Fibroblast of lung (primary cell): ENCODE data around the gene ALG8. TPM values are rescaled to one million over a fixed set of nuclear protein-coding genes. Genes with fewer than 3 reads are reported as not detected.
A peak's percentile ranks its signal among the peaks of the same experiment; 100 is the strongest.

Experiments used
- DNase-seq, 2 donors: peaks; one replicate each; pipeline versions ENCODE4 v3.0.0 to v3.0.0-alpha.2; 2010; ENCODE audit warnings: low read depth in 2 of 2
- H2AFZ ChIP-seq: 2 replicates; pipeline ENCODE4 v1.5.1; 2012; ENCODE audit warnings: low read length, control low read depth, inconsistent platforms
- H3K27ac ChIP-seq: 2 replicates; pipeline ENCODE4 v1.5.1; 2011; ENCODE audit warnings: low read length, control low read depth; ENCODE audit not compliant: insufficient read depth
- H3K27me3 ChIP-seq: 2 replicates; pipeline ENCODE4 v1.5.1; 2011; ENCODE audit warnings: mild to moderate bottlenecking, low read length; ENCODE audit not compliant: control insufficient read depth, insufficient read depth
- H3K36me3 ChIP-seq: 2 replicates; pipeline ENCODE4 v1.5.1; 2011; ENCODE audit warnings: low read length; ENCODE audit not compliant: control insufficient read depth, insufficient read depth
- H3K4me1 ChIP-seq: 2 replicates; pipeline ENCODE4 v1.5.1; 2011; ENCODE audit warnings: low read length; ENCODE audit not compliant: control insufficient read depth, insufficient read depth; ENCODE audit errors: extremely low read depth
- H3K4me2 ChIP-seq: 2 replicates; pipeline ENCODE4 v1.5.1; 2011; ENCODE audit warnings: low read length, control low read depth; ENCODE audit not compliant: insufficient read depth; ENCODE audit errors: extremely low read depth
- H3K4me3 ChIP-seq, 4 experiments: fragments of 200-600 bp in 1 of 4; sonication (generic) in 1 of 4; replicated peaks in 1 of 4; 2 replicates each; pipeline ENCODE4 v1.5.1; 2011 to 2016; ENCODE audit warnings: low read length in 4 of 4, low read depth in 3 of 4, mild to moderate bottlenecking in 3 of 4, control low read depth in 2 of 4, inconsistent platforms in 1 of 4, mixed read lengths in 1 of 4; ENCODE audit not compliant: insufficient read depth in 1 of 4; ENCODE audit errors: control extremely low read depth in 1 of 4
- H3K79me2 ChIP-seq: 2 replicates; pipeline ENCODE4 v1.5.1; 2012; ENCODE audit warnings: mild to moderate bottlenecking, low read length, inconsistent platforms; ENCODE audit not compliant: control insufficient read depth, insufficient read depth
- H3K9ac ChIP-seq: 2 replicates; pipeline ENCODE4 v1.5.1; 2011; ENCODE audit warnings: mild to moderate bottlenecking, low read length, control low read depth; ENCODE audit not compliant: insufficient read depth
- H3K9me3 ChIP-seq: 2 replicates; pipeline ENCODE4 v1.5.1; 2012; ENCODE audit warnings: low read depth, low read length; ENCODE audit not compliant: control insufficient read depth, insufficient read depth
- H4K20me1 ChIP-seq: 2 replicates; pipeline ENCODE4 v1.5.1; 2011; ENCODE audit warnings: low read length; ENCODE audit not compliant: control insufficient read depth, insufficient read depth; ENCODE audit errors: extremely low read depth
- CTCF ChIP-seq, 2 donors: IDR thresholded peaks in 1 of 2; conservative IDR thresholded peaks in 1 of 2; 1 replicate in 1 of 2; 2 replicates in 1 of 2; pipeline ENCODE4 v1.5.1; 2011 to 2012; ENCODE audit warnings: low read length in 2 of 2, control low read depth in 1 of 2, inconsistent platforms in 1 of 2, low read depth in 1 of 2, mild to moderate bottlenecking in 1 of 2
- EZH2 ChIP-seq: IDR thresholded peaks from 2 replicates; pipeline ENCODE4 v1.5.1; 2012; ENCODE audit warnings: low read length, control low read depth, mild to moderate bottlenecking; ENCODE audit errors: missing control alignments
- polyA plus RNA-seq, 2 donors: library from polyadenylated mRNA; depleted of rRNA in 1 of 2; stranded (reverse) in 1 of 2; unstranded in 1 of 2; fragments of >200 nt; gene quantifications; 2 replicates each; pipeline ENCODE4 v1.2.1, GENCODE V29; 2011 to 2012; ENCODE audit warnings: missing spikeins in 1 of 2
- total RNA-seq: library from RNA; depleted of rRNA; stranded (reverse); fragments of >200 nt; gene quantifications from 2 replicates; pipeline ENCODE4 v1.2.1, GENCODE V29; 2014

The ALG8 gene
- total and polyA plus RNA-seq, 2 donors (not counting 1 experiment from before 2014, with no cell fraction given) = 33.7 to 49.6 TPM

DNA sequence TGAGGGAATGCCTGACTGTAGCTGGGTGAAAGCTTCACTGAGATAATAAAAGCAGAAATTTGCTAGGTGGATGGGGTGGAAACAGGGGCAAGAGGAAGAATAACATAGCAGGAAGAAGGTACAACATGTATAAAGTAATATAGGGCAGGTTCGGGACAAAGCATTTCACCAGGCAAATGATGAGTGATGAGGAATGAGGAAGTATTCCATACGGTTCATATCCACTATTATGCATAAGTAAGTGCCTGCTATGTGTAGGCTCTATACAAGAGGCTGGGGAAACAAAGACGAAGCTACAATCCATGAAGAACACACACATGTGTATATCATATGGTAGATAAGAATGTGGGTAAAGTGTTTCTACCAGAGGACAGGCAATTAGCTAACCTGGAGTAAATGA is 67.7 kb downstream of the ALG8 start:
- Histone ChIP-seq H3K9ac (no peak overlapping the region), H3K4me3 (no peak overlapping the region), H3K9me3 (no peaks in the 10 kb centered on the region), H3K4me2 (no peak overlapping the region), H3K79me2 (peaks cover 36% of the 10 kb centered on the region), H3K27me3 (no peaks in the 10 kb centered on the region), H2AFZ (no peak overlapping the region), H3K27ac (no peak overlapping the region), H3K4me1 (no peaks in the 10 kb centered on the region), H4K20me1 (no peaks in the 10 kb centered on the region), H3K36me3 (peaks cover 6% of the 10 kb centered on the region)
- TF ChIP-seq EZH2 (no peak), CTCF (conservative IDR thresholded peaks at IDR 0.05 in 1 of 2, IDR thresholded peaks at IDR 0.05 in 1 of 2; ENCODE audit: low read depth in 1 of 2, low read length in 2 of 2) (no peak)
- DNase-seq = no peak

DNA sequence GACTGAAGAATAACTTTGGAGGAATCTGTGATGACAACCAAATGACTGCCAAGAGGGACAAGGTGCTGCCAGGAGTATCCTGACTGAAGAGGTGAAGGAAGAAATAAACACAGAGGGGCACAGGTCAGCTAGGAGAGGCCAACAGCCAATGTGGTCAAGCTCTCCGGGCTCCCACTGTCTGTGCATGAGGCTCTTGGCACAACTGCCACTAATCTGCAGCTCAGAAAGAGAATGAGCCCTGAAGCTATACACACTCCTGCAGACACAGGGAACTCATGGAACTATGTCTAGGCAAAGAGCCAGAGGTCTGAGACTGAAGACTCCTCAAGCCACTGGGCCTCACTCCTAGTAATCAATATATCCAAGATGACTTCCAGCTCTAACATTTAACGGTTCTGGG is 68.8 kb downstream of the ALG8 start:
- no peak overlapping the region for H3K4me3 ChIP-seq
- H3K27ac ChIP-seq = no peak overlapping the region
- TF ChIP-seq EZH2 (no peak), CTCF (conservative IDR thresholded peaks at IDR 0.05 in 1 of 2, IDR thresholded peaks at IDR 0.05 in 1 of 2; ENCODE audit: low read depth in 1 of 2, low read length in 2 of 2) (no peak)
- no peak overlapping the region for H3K9ac ChIP-seq
- H4K20me1 ChIP-seq = no peaks in the 10 kb centered on the region
- H3K36me3 ChIP-seq = peaks cover 6% of the 10 kb centered on the region
- no peaks in the 10 kb centered on the region for H3K4me1 ChIP-seq
- H3K9me3 ChIP-seq = no peaks in the 10 kb centered on the region
- H3K27me3 ChIP-seq = no peaks in the 10 kb centered on the region
- DNase-seq = no peak
- no peak overlapping the region for H2AFZ ChIP-seq
- H3K79me2 ChIP-seq = peaks cover 27% of the 10 kb centered on the region
- no peak overlapping the region for H3K4me2 ChIP-seq

- Histone ChIP-seq H3K27ac (no peak overlapping the region), H2AFZ (no peak overlapping the region), H3K4me1 (no peaks in the 10 kb centered on the region), H3K4me3 (no peak overlapping the region), H4K20me1 (no peaks in the 10 kb centered on the region), H3K27me3 (no peaks in the 10 kb centered on the region), H3K9me3 (no peaks in the 10 kb centered on the region), H3K36me3 (peaks cover 6% of the 10 kb centered on the region), H3K79me2 (peaks cover 15% of the 10 kb centered on the region), H3K4me2 (no peak overlapping the region), H3K9ac (no peak overlapping the region)
- no peak for TF ChIP-seq CTCF (conservative IDR thresholded peaks at IDR 0.05 in 1 of 2, IDR thresholded peaks at IDR 0.05 in 1 of 2; ENCODE audit: low read depth in 1 of 2, low read length in 2 of 2)
- no peak for TF ChIP-seq EZH2
- DNase-seq = peak in 1 of 2 donors; percentile 54
Measured at GRCh38 chr11:78069465-78069864, 70.0 kb downstream of the ALG8 start.
